Thyroid gland (tissue), 4 donors: ENCODE results near the gene BRAF.

Source experiments
- CTCF ChIP-seq, 6 experiments: fragments of 200-600 bp in 3 of 6; fragments of 450-650 bp in 3 of 6; sonication (generic) in 3 of 6; IDR thresholded peaks; one replicate each; pipeline ENCODE4 v1.5.1; 2016 to 2019; ENCODE audit warnings: antibody characterized with exemption in 6 of 6, mild to moderate bottlenecking in 2 of 6, inconsistent platforms in 1 of 6, moderate library complexity in 1 of 6
- POLR2A ChIP-seq, 2 donors: fragments of 450-650 bp; IDR thresholded peaks; one replicate each; pipeline ENCODE4 v1.6.1; 2017; ENCODE audit warnings: antibody characterized with exemption in 2 of 2, mild to moderate bottlenecking in 2 of 2, moderate library complexity in 1 of 2

- no peak for TF ChIP-seq CTCF (IDR thresholded peaks at IDR 0.05)
- no peak for TF ChIP-seq POLR2A (IDR thresholded peaks at IDR 0.05)
Observed at GRCh38 chr7:140889645-140890044, 35.1 kb downstream of the BRAF start.
